ENCODE results near the gene E2F3. TPM values are rescaled to one million over a fixed set of nuclear protein-coding genes. Genes with fewer than 3 reads are reported as not detected.

Gene E2F3
- total and polyA plus RNA-seq, 2 donors (not counting 3 experiments of a cell fraction or from before 2014, with no cell fraction given) = 8.6 to 22.0 TPM

- CTCF ChIA-PET = no interaction called here
- H3K27me3 ChIP-seq (ENCODE audit: control insufficient read depth in 2 of 2, insufficient read depth in 2 of 2, low read length in 2 of 2) = peaks cover 0 to 2% of the 10 kb centered on the region in 2 experiments
- dilution Hi-C loops (cut with MboI; ENCODE audit: extremely low pct_ligation_motif_present, low sequenced_read_pairs) = no loop called here
- POLR2A ChIA-PET = no interaction called here
- H3K79me2 ChIP-seq (ENCODE audit: control insufficient read depth, insufficient read depth, low read length) = no peaks in the 10 kb centered on the region
- H3K9ac ChIP-seq (replicated peaks; ENCODE audit: extremely low read depth, insufficient read depth, low read length) = no peak overlapping the region
- H4K20me1 ChIP-seq (replicated peaks; ENCODE audit: control insufficient read depth, extremely low read depth, insufficient read depth, low read length) = no peaks in the 10 kb centered on the region
- H3K4me1 ChIP-seq (ENCODE audit: control insufficient read depth, extremely low read depth, insufficient read depth, low read length) = no peaks in the 10 kb centered on the region
- H3K9me3 ChIP-seq (replicated peaks; ENCODE audit: control insufficient read depth, insufficient read depth, low read length) = no peaks in the 10 kb centered on the region
- H3K27ac ChIP-seq (ENCODE audit: insufficient read depth, low read depth, low read length) = no peak overlapping the region
- H3K4me2 ChIP-seq (ENCODE audit: insufficient read depth, low read length) = no peak overlapping the region
- no peak overlapping the region for H3K4me3 ChIP-seq (replicated peaks in 1 of 3; ENCODE audit: insufficient read depth in 1 of 3, low read depth in 1 of 3, low read length in 3 of 3)
- FAIRE-seq (no peak), DNase-seq (ENCODE audit: low read depth, low spot score) (no peak)
- no peak overlapping the region for H2AFZ ChIP-seq (ENCODE audit: low read depth, low read length)
- H3K36me3 ChIP-seq (ENCODE audit: control insufficient read depth in 2 of 2, extremely low read depth in 1 of 2, insufficient read depth in 2 of 2, low read length in 2 of 2) = no peaks in the 10 kb centered on the region
- intact Hi-C loops (cut with micrococcal nuclease) = no loop called here
- BruUV-seq (replicated peaks) = no TSS peak
- H3K9me1 ChIP-seq (replicated peaks; ENCODE audit: control insufficient read depth, extremely low read depth, insufficient read depth, low read length) = no peaks in the 10 kb centered on the region
- TF ChIP-seq POLR2A (IDR thresholded peaks at IDR 0.05; ENCODE audit: low read depth, low read length) (no peak), MAX (IDR thresholded peaks at IDR 0.05; ENCODE audit: insufficient read depth, insufficient read length) (no peak)
Observed at GRCh38 chr6:20364327-20364726, 37.4 kb upstream of the E2F3 start.

- no TSS peak for BruUV-seq (replicated peaks)
- POLR2A ChIA-PET = no interaction called here
- dilution Hi-C loops (cut with MboI; ENCODE audit: extremely low pct_ligation_motif_present, low sequenced_read_pairs) = no loop called here
Observed at GRCh38 chr6:20365456-20365855, 36.2 kb upstream of the E2F3 start.

More at GRCh38 chr6:20365456-20365855, 36.2 kb upstream of the E2F3 start:
- TF ChIP-seq JUN (IDR thresholded peaks at IDR 0.05; ENCODE audit: borderline replicate concordance, insufficient read depth, insufficient read length, low read depth) = no peak
- no peak for TF ChIP-seq POLR2AphosphoS5 (IDR thresholded peaks at IDR 0.05; ENCODE audit: insufficient read depth, low read depth, low read length)
- intact Hi-C loops (cut with micrococcal nuclease) = no loop called here
- Histone ChIP-seq H3K27ac (ENCODE audit: insufficient read depth, low read depth, low read length) (no peak overlapping the region), H3K9ac (replicated peaks; ENCODE audit: extremely low read depth, insufficient read depth, low read length) (no peak overlapping the region), H4K20me1 (replicated peaks; ENCODE audit: control insufficient read depth, extremely low read depth, insufficient read depth, low read length) (no peaks in the 10 kb centered on the region), H3K9me1 (replicated peaks; ENCODE audit: control insufficient read depth, extremely low read depth, insufficient read depth, low read length) (no peaks in the 10 kb centered on the region), H3K27me3 (ENCODE audit: control insufficient read depth in 2 of 2, insufficient read depth in 2 of 2, low read length in 2 of 2) (peaks cover 0 to 2% of the 10 kb centered on the region in 2 experiments), H3K79me2 (ENCODE audit: control insufficient read depth, insufficient read depth, low read length) (no peaks in the 10 kb centered on the region), H3K4me1 (ENCODE audit: control insufficient read depth, extremely low read depth, insufficient read depth, low read length) (no peaks in the 10 kb centered on the region), H3K9me3 (replicated peaks; ENCODE audit: control insufficient read depth, insufficient read depth, low read length) (no peaks in the 10 kb centered on the region), H3K36me3 (ENCODE audit: control insufficient read depth in 2 of 2, extremely low read depth in 1 of 2, insufficient read depth in 2 of 2, low read length in 2 of 2) (no peaks in the 10 kb centered on the region), H2AFZ (ENCODE audit: low read depth, low read length) (no peak overlapping the region), H3K4me2 (ENCODE audit: insufficient read depth, low read length) (no peak overlapping the region), H3K4me3 (replicated peaks in 1 of 3; ENCODE audit: insufficient read depth in 1 of 3, low read depth in 1 of 3, low read length in 3 of 3) (no peak overlapping the region)
- CTCF ChIA-PET = interaction anchor here (1.3 to 1.5 kb wide), 4 partner anchors 10 to 154 kb away, joined by 3 to 4 read pairs (median 4); no protein-coding TSS in a partner anchor
- DNase-seq (ENCODE audit: low read depth, low spot score) = no peak
- FAIRE-seq = no peak
